H1 (cell line): ENCODE data around the gene SERPINB1. TPM values are rescaled to one million over a fixed set of nuclear protein-coding genes. Genes with fewer than 3 reads are reported as not detected.

Experiments used
- CTCF ChIA-PET: fragments of 300-600 bp; sonication (Branson Sonifier 250); formaldehyde crosslinking; loops from one replicate; lab custom pipeline; 2021; ENCODE audit not compliant: partially characterized antibody; lab: Charles Lee
- POLR2A ChIA-PET: fragments of 300-600 bp; sonication (Branson Sonifier 250); formaldehyde crosslinking; loops from one replicate; lab custom pipeline; 2021; ENCODE audit warnings: inconsistent platforms; ENCODE audit not compliant: partially characterized antibody; lab: Charles Lee
- DNase-seq, 2 experiments: peaks; one replicate each; pipeline versions ENCODE4 v3.0.0 to v3.0.0-alpha.2; 2010 to 2022; ENCODE audit warnings: low spot score in 2 of 2, low read depth in 1 of 2, mixed read lengths in 1 of 2
- FAIRE-seq: peaks from 2 replicates; lab custom pipeline; 2011; peaks lifted over from hg19 to GRCh38; lab: Jason Lieb, UNC
- H2AFZ ChIP-seq: 2 replicates; pipeline ENCODE4 v1.8.1; 2012; ENCODE audit warnings: low read length, inconsistent platforms
- H2AK5ac ChIP-seq: 2 replicates; pipeline ENCODE4 v1.6.1; 2013; ENCODE audit warnings: low read depth, low read length
- H2BK120ac ChIP-seq: replicated peaks from 2 replicates; pipeline ENCODE3; 2013; ENCODE audit warnings: low read depth, low read length, inconsistent platforms
- H2BK12ac ChIP-seq: 2 replicates; pipeline ENCODE4 v1.6.1; 2013; ENCODE audit warnings: low read depth, low read length
- H2BK15ac ChIP-seq: 2 replicates; pipeline ENCODE4 v1.6.1; 2013; ENCODE audit warnings: low read length
- H2BK20ac ChIP-seq: 2 replicates; pipeline ENCODE4 v1.6.1; 2013; ENCODE audit warnings: low read length
- H2BK5ac ChIP-seq: 2 replicates; pipeline ENCODE4 v1.6.1; 2013; ENCODE audit warnings: low read depth, low read length
- H3K14ac ChIP-seq: 2 replicates; pipeline ENCODE4 v1.6.1; 2013; ENCODE audit warnings: inconsistent platforms; ENCODE audit not compliant: insufficient read length
- H3K18ac ChIP-seq: 2 replicates; pipeline ENCODE4 v1.6.1; 2013; ENCODE audit warnings: low read length; ENCODE audit errors: extremely low read depth
- H3K23ac ChIP-seq: 2 replicates; pipeline ENCODE4 v1.6.1; 2013; ENCODE audit warnings: inconsistent platforms; ENCODE audit not compliant: insufficient read length
- H3K23me2 ChIP-seq: 2 replicates; pipeline ENCODE4 v1.6.1; 2013; ENCODE audit warnings: low read depth, low read length
- H3K27ac ChIP-seq: 2 replicates; pipeline ENCODE4 v1.6.1; 2011; ENCODE audit warnings: low read depth, low read length, inconsistent platforms
- H3K27me3 ChIP-seq, 4 experiments: replicated peaks in 1 of 4; 1 replicate in 1 of 4; 2 replicates in 3 of 4; pipeline versions ENCODE4 v1.6.1 to v1.8.1; 2011 to 2013; ENCODE audit warnings: low read length in 3 of 4, mild to moderate bottlenecking in 3 of 4, inconsistent platforms in 2 of 4, mixed read lengths in 2 of 4, moderate library complexity in 1 of 4; ENCODE audit not compliant: control insufficient read depth in 3 of 4, insufficient read depth in 3 of 4; ENCODE audit errors: extremely low read depth in 1 of 4
- H3K36me3 ChIP-seq, 4 experiments: 2 replicates each; pipeline versions ENCODE4 v1.6.1 to v1.8.1; 2011 to 2013; ENCODE audit warnings: mild to moderate bottlenecking in 4 of 4, low read length in 3 of 4, moderate library complexity in 2 of 4, control low read depth in 1 of 4, inconsistent platforms in 1 of 4; ENCODE audit not compliant: insufficient read depth in 4 of 4, control insufficient read depth in 2 of 4
- H3K4ac ChIP-seq: replicated peaks from 2 replicates; pipeline ENCODE3; 2013; ENCODE audit warnings: low read length, low read depth, mixed read lengths, inconsistent platforms; ENCODE audit not compliant: insufficient read length
- H3K4me1 ChIP-seq, 4 experiments: replicated peaks in 1 of 4; 1 replicate in 1 of 4; 2 replicates in 3 of 4; pipeline versions ENCODE4 v1.6.1 to v1.8.1; 2011 to 2013; ENCODE audit warnings: low read length in 3 of 4, inconsistent platforms in 2 of 4, mixed read lengths in 1 of 4; ENCODE audit not compliant: insufficient read depth in 4 of 4, control insufficient read depth in 3 of 4
- H3K4me2 ChIP-seq, 2 experiments: 2 replicates each; pipeline versions ENCODE4 v1.6.1 to v1.8.1; 2011 to 2013; ENCODE audit warnings: low read depth in 2 of 2, low read length in 2 of 2, control low read depth in 1 of 2, inconsistent platforms in 1 of 2, mild to moderate bottlenecking in 1 of 2; ENCODE audit not compliant: insufficient read depth in 1 of 2
- H3K4me3 ChIP-seq, 4 experiments: fragments of 200-600, 300-600 bp in 1 of 4; sonication (generic), shearing (Covaris generic), sonication (Bioruptor Twin) in 1 of 4; 2 replicates each; pipeline versions ENCODE4 v1.5.1 to v1.8.1; 2011 to 2016; ENCODE audit warnings: low read length in 4 of 4, low read depth in 3 of 4, control low read depth in 2 of 4, inconsistent platforms in 2 of 4, mild to moderate bottlenecking in 2 of 4, mixed read lengths in 1 of 4, moderate library complexity in 1 of 4; ENCODE audit not compliant: insufficient read depth in 2 of 4; ENCODE audit errors: extremely low read depth in 1 of 4
- H3K56ac ChIP-seq: replicated peaks from 2 replicates; pipeline ENCODE3; 2013; ENCODE audit warnings: low read depth, mild to moderate bottlenecking, mixed read lengths, low read length, inconsistent platforms; ENCODE audit not compliant: insufficient read length
- H3K79me1 ChIP-seq: 2 replicates; pipeline ENCODE4 v1.6.1; 2013; ENCODE audit warnings: low read depth, low read length, control low read depth
- H3K79me2 ChIP-seq, 2 experiments: 2 replicates each; pipeline versions ENCODE4 v1.6.1 to v1.8.1; 2012 to 2013; ENCODE audit warnings: low read length in 2 of 2, mild to moderate bottlenecking in 2 of 2, inconsistent platforms in 1 of 2; ENCODE audit not compliant: insufficient read depth in 2 of 2, control insufficient read depth in 1 of 2
- H3K9ac ChIP-seq, 4 experiments: replicated peaks in 1 of 4; 1 replicate in 1 of 4; 2 replicates in 3 of 4; pipeline versions ENCODE4 v1.6.1 to v1.8.1; 2011 to 2013; ENCODE audit warnings: low read depth in 3 of 4, low read length in 3 of 4, control low read depth in 2 of 4, mild to moderate bottlenecking in 2 of 4, moderate library complexity in 2 of 4, inconsistent platforms in 1 of 4; ENCODE audit errors: extremely low read depth in 1 of 4
- H3K9me3 ChIP-seq, 2 experiments: 2 replicates each; pipeline versions ENCODE4 v1.6.1 to v1.8.1; 2012 to 2013; ENCODE audit warnings: mild to moderate bottlenecking in 2 of 2, moderate library complexity in 2 of 2, control low read depth in 1 of 2, inconsistent platforms in 1 of 2, low read depth in 1 of 2, low read length in 1 of 2, mixed read lengths in 1 of 2; ENCODE audit not compliant: insufficient read depth in 2 of 2
- H4K20me1 ChIP-seq, 2 experiments: replicated peaks in 1 of 2; 2 replicates each; pipeline versions ENCODE3 to v1.8.1; 2011 to 2013; ENCODE audit warnings: inconsistent platforms in 2 of 2, low read length in 2 of 2, mild to moderate bottlenecking in 1 of 2; ENCODE audit not compliant: insufficient read depth in 2 of 2, control insufficient read depth in 1 of 2
- H4K5ac ChIP-seq: 2 replicates; pipeline ENCODE4 v1.6.1; 2013; ENCODE audit warnings: low read length, low read depth, mixed read lengths, inconsistent platforms; ENCODE audit not compliant: insufficient read length
- H4K8ac ChIP-seq: 2 replicates; pipeline ENCODE4 v1.8.0; 2013; ENCODE audit warnings: mild to moderate bottlenecking, moderate library complexity, low read length, inconsistent platforms; ENCODE audit not compliant: insufficient read depth; ENCODE audit errors: extremely low read depth
- H4K91ac ChIP-seq: replicated peaks from 2 replicates; pipeline ENCODE3; 2013; ENCODE audit warnings: low read length, mixed read lengths, inconsistent platforms; ENCODE audit not compliant: insufficient read length
- BCL11A ChIP-seq, 2 experiments: IDR thresholded peaks; one replicate each; pipeline ENCODE4 v1.6.1; 2011; ENCODE audit warnings: low read depth in 2 of 2, low read length in 2 of 2, mild to moderate bottlenecking in 2 of 2
- CTBP2 ChIP-seq: IDR thresholded peaks from 2 replicates; pipeline ENCODE4 v1.7.0; 2011; ENCODE audit warnings: borderline replicate concordance, mild to moderate bottlenecking, moderate library complexity, mixed read lengths, low read length; ENCODE audit not compliant: insufficient read depth, insufficient read length
- JUND ChIP-seq: IDR thresholded peaks from 2 replicates; pipeline ENCODE4 v1.6.1; 2011; ENCODE audit warnings: mild to moderate bottlenecking, improper control_type of control experiment, low read length
- KDM1A ChIP-seq: fragments of 200-600, 300-600 bp; sonication (generic); IDR thresholded peaks from 2 replicates; pipeline ENCODE4 v1.7.1; 2016; ENCODE audit warnings: mild to moderate bottlenecking, low read length, borderline replicate concordance
- POLR2AphosphoS5 ChIP-seq: IDR thresholded peaks from 2 replicates; pipeline ENCODE4 v1.6.1; 2011; ENCODE audit warnings: low read depth, low read length
- SIN3A ChIP-seq, 2 experiments: IDR thresholded peaks in 1 of 2; conservative IDR thresholded peaks in 1 of 2; 2 replicates each; pipeline ENCODE4 v1.6.1; 2011 to 2012; ENCODE audit warnings: low read length in 2 of 2, improper control_type of control experiment in 1 of 2, low read depth in 1 of 2, mild to moderate bottlenecking in 1 of 2
- SIX5 ChIP-seq: IDR thresholded peaks from 2 replicates; pipeline ENCODE4 v1.6.1; 2011; ENCODE audit warnings: mild to moderate bottlenecking, low read depth, low read length
- WGBS, 2 experiments: shearing (Covaris generic) in 1 of 2; methylation state at CpG; one replicate each; pipeline versions ENCODE4 v1.1.6 to v1.1.7; 2013 to 2015; ENCODE audit warnings: low lambda C conversion rate in 2 of 2, mixed read lengths in 2 of 2, inconsistent platforms in 1 of 2, low coverage in 1 of 2, missing lambda C conversion rate in 1 of 2; ENCODE audit not compliant: insufficient replicate concordance in 2 of 2, insufficient coverage in 1 of 2, insufficient read length in 1 of 2; ENCODE audit errors: extremely low coverage in 1 of 2, missing lambda C conversion rate in 1 of 2; 5-methylcytosine and 5-hydroxymethylcytosine counted together
- polyA plus RNA-seq, 7 experiments: library from polyadenylated mRNA; depleted of rRNA in 3 of 7; stranded (reverse) in 5 of 7; unstranded in 2 of 7; fragments of >200 nt in 5 of 7; fragments of 200-250 nt in 2 of 7; gene quantifications; 1 replicate in 5 of 7; 2 replicates in 1 of 7; 4 replicates in 1 of 7; pipeline versions ENCODE4 v1.2.1 to v1.2.3, GENCODE V29; 2011 to 2013; ENCODE audit warnings: missing spikeins in 2 of 7, mixed read lengths in 2 of 7
- total RNA-seq: library from RNA; stranded (reverse); fragmentation: NEBNext Ultra II Directional; extraction: Animal tissue kit (Norgen Biotek cat#: 25700); gene quantifications from 2 replicates; pipeline ENCODE4 v1.2.1, GENCODE V29; 2021
- TF ChIP-seq, protein P1 (sequence below): IDR thresholded peaks from 2 replicates; pipeline ENCODE4 v1.6.1; 2012; ENCODE audit warnings: inconsistent platforms
- TF ChIP-seq, protein P2 (sequence below): IDR thresholded peaks from 2 replicates; pipeline ENCODE4 v1.6.1; 2011; ENCODE audit warnings: low read length, improper control_type of control experiment
- TF ChIP-seq, protein P3 (sequence below): IDR thresholded peaks from 2 replicates; pipeline ENCODE4 v1.6.1; 2012; ENCODE audit warnings: low read length, inconsistent platforms

The SERPINB1 gene
- total and polyA plus RNA-seq, 2 of the 8 experiments (the other 6 are each of a cell fraction or from before 2014, with no cell fraction given): 8.1 to 17.3 TPM

DNA sequence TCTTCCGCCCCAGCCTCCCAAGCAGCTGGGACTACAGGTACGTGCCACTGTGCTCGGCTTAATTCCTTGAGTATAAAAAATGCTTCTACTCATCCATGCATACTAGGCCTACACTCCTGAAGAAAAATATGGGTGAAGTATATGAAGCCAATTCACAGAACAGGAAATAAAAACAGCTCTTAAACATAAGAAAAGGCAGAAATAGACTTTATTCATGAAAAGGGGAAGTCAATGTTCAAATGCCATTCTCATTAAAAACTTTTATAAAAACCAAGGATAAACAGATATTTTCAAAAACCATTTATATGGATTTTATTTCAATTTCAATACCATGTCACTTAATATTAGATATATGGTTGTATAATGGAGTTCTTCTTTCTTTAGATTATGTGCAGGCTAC is 43.1 kb upstream of the SERPINB1 start:
- Histone ChIP-seq H3K4ac (no peak overlapping the region), H2AFZ (no peak overlapping the region), H2BK12ac (no peak overlapping the region), H3K23me2 (no peaks in the 10 kb centered on the region), H4K20me1 (no peaks in the 10 kb centered on the region), H3K36me3 (peaks cover 2 to 16% (median 5%) of the 10 kb centered on the region in 4 experiments; a peak in 6 of 8 replicates), H3K23ac (no peak overlapping the region), H3K56ac (no peak overlapping the region), H2BK120ac (no peak overlapping the region), H3K18ac (no peak overlapping the region), H2BK15ac (no peak overlapping the region), H3K79me1 (no peaks in the 10 kb centered on the region), H3K9me3 (no peaks in the 10 kb centered on the region), H3K4me2 (no peak overlapping the region), H3K14ac (no peak overlapping the region), H4K91ac (no peak overlapping the region), H3K4me1 (peaks cover 0 to 8% (median 3%) of the 10 kb centered on the region in 4 experiments; a peak in 4 of 7 replicates), H2AK5ac (no peak overlapping the region), H3K27ac (no peak overlapping the region), H3K9ac (no peak overlapping the region), H2BK20ac (no peak overlapping the region), H3K27me3 (no peaks in the 10 kb centered on the region), H2BK5ac (no peak overlapping the region), H3K4me3 (no peak overlapping the region), H3K79me2 (no peaks in the 10 kb centered on the region), H4K8ac (no peak overlapping the region), H4K5ac (no peak overlapping the region)
- ChIA-PET POLR2A (interaction anchor here (0.7 to 1.2 kb wide), 2 partner anchors 10 to 16 kb away, joined by 3 read pairs; no protein-coding TSS in a partner anchor), CTCF (interaction anchor here (0.8 to 1.0 kb wide), 3 partner anchors 27 to 68 kb away, joined by 3 read pairs; no protein-coding TSS in a partner anchor)
- WGBS, 2 experiments: 96% methylated on average over 3 of the region's 3 CpGs; no CpG with 5 or more reads in 1 of the 2 experiments
- no peak for DNase-seq
- no peak for FAIRE-seq
- TF ChIP-seq, protein P1, sequence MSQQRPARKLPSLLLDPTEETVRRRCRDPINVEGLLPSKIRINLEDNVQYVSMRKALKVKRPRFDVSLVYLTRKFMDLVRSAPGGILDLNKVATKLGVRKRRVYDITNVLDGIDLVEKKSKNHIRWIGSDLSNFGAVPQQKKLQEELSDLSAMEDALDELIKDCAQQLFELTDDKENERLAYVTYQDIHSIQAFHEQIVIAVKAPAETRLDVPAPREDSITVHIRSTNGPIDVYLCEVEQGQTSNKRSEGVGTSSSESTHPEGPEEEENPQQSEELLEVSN: no peak
- no peak for TF ChIP-seq JUND
- TF ChIP-seq BCL11A (IDR thresholded peaks at IDR 0.05; ENCODE audit: low read depth in 2 of 2, low read length in 2 of 2): no peak
- TF ChIP-seq KDM1A: no peak
- TF ChIP-seq, protein P2, sequence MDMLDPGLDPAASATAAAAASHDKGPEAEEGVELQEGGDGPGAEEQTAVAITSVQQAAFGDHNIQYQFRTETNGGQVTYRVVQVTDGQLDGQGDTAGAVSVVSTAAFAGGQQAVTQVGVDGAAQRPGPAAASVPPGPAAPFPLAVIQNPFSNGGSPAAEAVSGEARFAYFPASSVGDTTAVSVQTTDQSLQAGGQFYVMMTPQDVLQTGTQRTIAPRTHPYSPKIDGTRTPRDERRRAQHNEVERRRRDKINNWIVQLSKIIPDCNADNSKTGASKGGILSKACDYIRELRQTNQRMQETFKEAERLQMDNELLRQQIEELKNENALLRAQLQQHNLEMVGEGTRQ: no peak
- TF ChIP-seq, protein P3, sequence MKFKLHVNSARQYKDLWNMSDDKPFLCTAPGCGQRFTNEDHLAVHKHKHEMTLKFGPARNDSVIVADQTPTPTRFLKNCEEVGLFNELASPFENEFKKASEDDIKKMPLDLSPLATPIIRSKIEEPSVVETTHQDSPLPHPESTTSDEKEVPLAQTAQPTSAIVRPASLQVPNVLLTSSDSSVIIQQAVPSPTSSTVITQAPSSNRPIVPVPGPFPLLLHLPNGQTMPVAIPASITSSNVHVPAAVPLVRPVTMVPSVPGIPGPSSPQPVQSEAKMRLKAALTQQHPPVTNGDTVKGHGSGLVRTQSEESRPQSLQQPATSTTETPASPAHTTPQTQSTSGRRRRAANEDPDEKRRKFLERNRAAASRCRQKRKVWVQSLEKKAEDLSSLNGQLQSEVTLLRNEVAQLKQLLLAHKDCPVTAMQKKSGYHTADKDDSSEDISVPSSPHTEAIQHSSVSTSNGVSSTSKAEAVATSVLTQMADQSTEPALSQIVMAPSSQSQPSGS: no peak
- no peak for TF ChIP-seq SIN3A (conservative IDR thresholded peaks at IDR 0.05 in 1 of 2, IDR thresholded peaks at IDR 0.05 in 1 of 2; ENCODE audit: low read depth in 1 of 2, low read length in 2 of 2)
- no peak for TF ChIP-seq SIX5
- no peak for TF ChIP-seq POLR2AphosphoS5
- TF ChIP-seq CTBP2: no peak
